ENCODE results near the gene FHIT.
"Not testable (repeated sequence)": the region's sequence is repeated elsewhere in the genome, so short reads cannot be mapped to it uniquely, and the experiment has no call there.

FHIT gene

DNA sequence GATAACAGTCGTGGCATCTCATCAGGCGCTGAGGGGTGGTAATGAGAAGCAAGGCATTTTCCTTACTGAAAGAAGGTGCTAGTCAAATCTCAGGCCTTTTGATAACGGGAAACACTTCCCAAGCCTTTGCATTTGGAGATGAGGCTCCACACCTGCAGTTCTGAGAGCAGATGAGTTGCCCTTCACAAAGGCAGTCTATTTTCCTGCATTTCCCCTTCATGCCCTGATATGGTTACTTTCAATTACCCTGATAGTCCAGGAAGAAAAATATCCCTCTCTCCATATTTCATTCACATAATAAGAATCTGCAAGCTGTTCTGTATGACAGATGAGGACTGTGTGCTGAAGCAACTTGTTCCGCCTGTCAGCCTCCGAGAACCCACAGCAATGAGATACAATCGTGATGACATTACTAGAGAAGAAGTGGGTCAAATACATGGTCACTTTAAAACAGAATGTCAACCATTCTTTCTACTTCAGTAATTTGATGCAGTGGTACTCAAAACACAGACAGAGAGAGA lies 25.0 kb downstream of the FHIT start:
- no peak for DNase-seq (ENCODE audit: low spot score)

DNA sequence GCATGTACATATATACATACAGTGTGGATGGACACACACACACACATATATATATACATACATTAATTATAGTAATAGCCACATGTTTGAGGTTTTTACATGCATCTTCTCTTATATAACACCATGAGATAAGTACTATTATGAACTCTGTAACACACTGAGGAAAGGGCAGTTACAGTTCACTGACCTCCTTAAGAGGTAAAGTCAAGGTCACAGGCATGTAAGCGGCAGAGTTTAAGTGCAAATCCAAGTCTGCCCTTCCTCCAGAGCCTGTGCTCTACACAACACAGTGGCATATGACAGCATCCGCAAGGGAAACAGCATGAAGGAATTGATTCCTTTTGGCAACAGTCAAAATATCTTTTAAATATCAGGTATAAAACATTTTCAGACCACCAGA lies 26.4 kb downstream of the FHIT start:
- no peak for DNase-seq (ENCODE audit: low spot score)

DNA sequence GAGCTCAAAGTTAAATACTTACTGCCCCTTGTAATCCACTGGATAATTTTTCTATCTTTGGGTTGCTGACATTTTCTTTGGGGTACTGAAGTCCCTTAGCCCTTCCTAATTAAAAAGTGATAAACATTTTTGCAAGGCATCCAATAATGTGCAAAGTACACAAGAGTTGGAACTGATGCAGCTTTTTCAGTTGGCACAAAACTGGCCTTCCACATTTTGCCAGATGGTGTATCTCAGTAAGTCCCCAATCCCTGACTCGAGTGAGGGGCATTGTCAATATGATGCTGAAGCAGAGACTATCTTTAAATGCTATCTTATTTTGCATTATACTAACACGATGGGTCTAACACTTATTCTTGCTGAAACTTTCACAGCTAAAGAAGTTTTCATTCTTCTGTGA lies 27.8 kb downstream of the FHIT start:
- no peak for DNase-seq (ENCODE audit: low spot score)

DNA sequence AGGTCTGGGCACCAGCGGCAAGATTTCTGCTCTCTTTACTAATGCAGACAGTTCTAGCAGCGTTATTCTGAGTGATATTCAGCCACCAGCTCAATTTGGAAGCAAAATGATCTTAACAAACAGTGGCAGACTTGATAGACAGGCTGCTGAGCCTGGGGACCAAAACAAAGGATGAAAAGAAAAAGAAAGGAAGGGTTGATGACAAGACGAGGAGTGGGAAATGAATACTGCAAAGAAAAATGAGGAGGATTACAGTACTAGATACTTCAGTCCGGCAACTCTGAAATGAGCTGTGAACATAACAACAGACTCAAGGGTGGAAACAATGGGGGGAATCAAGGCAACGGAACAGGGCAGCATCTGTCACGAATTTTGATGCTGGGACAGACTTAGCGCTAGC lies 28.8 kb downstream of the FHIT start:
- no peak for DNase-seq (ENCODE audit: low spot score)

DNA sequence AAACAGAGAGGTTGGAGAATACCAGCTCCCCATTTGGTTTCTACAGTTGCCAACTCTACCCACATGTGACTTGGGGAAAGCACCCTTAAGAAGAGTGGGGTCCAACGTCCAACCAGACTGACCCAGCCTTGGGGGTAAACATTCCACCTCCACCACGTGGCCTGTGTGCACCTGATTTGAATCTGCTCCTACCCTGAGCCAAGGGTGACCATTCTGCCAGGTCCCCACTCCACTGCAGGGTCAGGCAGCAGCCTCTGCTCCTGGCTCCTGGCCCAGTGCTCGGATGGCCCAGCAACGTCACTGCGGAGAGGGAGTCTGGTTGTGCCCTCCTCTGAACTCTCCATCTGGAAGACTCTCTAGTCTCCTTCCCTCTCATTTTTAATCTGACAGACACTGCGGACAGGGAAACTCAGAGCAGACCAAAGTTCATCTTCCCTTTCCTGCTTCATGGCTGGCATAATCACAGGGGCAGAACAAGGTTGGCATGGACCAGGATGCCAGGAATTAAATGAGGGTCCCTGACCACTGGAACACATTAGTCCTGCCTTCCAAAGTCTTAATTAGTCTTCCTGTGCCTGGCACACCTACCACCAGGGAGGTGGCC lies 29.4 kb downstream of the FHIT start:
- no peak for DNase-seq (ENCODE audit: low spot score)

DNA sequence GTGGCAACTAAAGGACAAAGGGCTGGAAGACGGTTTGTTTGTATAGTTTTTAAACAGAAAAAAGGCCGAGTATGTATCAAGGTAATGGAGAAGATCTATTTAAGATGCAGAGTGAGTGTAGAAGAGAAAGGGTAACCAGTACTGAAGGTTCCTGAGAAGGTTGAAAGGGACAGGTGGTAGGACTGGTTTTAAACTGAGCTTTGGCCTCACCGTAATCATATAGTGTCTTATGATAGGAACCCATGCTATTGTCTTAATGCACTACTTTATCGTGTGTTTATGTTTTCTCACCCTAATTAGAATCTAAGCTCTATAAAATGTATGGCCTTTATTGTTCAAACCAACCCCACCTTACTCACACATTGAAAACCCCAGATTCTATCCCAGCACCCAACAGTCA lies 32.7 kb downstream of the FHIT start:
- no peak for DNase-seq (ENCODE audit: low spot score)

DNA sequence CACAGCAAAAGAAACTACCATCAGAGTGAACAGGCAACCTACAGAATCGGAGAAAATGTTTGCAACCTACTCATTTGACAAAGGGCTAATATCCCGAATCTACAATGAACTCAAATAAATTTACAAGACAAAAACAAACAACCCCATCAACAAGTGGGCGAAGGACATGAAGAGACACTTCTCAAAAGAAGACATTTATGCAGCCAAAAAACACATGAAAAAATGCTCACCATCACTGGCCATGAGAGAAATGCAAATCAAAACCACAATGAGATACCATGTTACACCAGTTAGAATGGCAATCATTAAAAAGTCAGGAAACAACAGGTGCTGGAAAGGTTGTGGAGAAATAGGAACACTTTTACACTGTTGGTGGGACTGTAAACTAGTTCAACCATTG lies 35.1 kb downstream of the FHIT start:
- not testable (repeated sequence) for DNase-seq (ENCODE audit: low spot score)

DNA sequence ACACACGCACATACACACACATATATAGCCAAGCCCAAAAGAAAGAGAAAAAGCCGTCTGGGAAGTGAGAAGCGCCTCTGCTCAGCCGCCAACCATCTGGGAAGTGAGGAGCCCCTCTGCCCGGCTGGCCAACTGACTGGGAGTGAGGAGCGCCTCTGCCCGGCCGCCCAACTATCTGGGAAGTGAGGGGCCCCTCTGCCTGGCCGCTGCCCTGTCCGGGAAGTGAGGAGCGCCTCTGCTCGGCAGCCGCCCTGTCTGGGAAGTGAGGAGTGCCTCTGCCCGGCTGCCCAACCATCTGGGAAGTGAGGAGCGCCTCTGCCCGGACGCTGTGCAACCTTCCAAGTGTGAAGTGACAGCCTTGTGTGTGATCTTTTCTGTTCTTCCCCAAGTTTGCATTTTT lies 49.2 kb downstream of the FHIT start:
- no peak for DNase-seq (ENCODE audit: low spot score)

DNA sequence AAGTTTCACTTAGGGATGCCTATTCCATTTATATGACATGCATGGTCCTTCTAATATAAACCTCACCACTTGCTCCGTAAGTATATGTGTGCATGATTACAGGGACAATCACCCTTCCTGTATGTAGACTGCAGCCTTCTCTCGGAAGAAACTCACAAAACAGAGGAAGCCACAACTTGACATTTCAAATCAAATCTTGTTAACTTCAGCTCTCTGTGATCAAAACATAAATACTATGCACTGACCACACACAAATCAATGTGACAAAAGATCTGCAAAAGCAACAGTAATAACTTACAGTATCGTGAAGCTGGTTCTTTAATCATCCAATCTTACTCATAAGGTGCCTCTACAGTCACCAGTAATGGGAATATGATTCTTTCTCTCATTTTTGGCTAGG lies 50.2 kb downstream of the FHIT start:
- DNase-seq (ENCODE audit: low spot score): no peak

DNA sequence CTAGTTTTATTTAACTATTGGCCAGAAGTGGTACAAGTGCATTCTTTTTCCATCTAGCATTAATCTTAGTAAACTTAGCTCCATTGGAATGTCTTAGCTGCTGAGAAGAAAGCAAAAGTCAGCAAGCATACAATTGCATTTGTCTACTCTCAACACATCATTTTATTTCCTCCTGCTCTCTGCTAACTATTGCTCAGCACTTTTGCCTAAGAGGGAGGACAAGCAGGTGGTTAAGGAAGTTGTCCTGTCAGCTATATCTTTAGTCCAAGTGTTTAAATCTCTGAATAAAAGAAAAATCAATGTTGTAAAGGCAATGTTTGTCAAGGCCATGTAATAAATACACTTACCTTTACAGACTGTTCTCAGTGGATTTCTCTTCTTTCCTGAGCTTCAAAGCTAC lies 51.0 kb downstream of the FHIT start:
- peak; percentile 17 for DNase-seq (ENCODE audit: low spot score)

DNA sequence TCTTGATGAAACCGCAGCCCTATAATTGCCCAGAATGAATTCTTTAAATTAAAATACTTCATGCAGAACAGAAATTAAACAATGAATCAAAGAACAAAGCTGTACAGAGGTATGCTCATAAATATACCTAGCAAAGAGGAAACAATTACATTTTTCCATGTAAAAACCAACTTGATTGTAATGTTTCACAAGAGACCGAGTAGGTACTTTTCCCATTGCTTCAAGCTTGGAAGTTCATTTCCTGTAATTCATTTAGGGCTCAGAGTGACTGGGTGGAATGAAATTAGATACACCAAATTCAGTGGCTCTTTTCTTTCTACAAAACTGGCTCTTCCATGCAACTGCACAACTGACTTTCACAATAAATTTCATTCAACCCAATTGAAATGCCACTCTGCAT lies 51.4 kb downstream of the FHIT start:
- DNase-seq (ENCODE audit: low spot score): no peak

DNA sequence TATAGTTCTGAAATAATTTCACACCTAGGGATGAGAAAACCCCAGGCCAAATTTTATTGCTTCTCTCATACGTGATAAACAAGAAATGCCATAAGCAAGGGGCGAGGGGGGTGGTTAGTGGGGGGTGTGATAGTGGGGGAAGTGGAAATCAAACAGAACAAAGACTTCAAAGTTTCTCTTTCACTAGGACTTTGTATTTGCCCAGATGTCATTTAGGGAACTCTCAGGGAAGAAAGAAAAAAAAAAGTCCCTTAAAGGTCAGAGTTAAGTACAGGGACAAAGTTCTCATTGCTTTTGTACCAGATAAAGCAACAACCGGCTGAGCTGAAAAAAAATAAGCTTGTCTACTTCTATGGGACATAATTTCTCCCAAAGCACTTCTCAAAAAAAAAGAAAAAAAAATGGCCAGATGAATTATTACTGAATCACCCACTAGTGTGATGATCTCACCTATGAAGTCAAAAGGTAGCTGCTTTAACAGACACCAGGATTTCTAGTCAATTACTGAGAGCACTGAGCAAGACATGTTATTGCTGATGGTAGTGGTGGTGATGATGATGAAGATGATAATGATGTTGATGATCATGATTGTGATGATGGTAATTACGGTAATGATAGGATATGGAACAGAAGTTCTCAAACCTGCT lies 56.2 kb downstream of the FHIT start:
- DNase-seq (ENCODE audit: low spot score): peak; percentile 54

DNA sequence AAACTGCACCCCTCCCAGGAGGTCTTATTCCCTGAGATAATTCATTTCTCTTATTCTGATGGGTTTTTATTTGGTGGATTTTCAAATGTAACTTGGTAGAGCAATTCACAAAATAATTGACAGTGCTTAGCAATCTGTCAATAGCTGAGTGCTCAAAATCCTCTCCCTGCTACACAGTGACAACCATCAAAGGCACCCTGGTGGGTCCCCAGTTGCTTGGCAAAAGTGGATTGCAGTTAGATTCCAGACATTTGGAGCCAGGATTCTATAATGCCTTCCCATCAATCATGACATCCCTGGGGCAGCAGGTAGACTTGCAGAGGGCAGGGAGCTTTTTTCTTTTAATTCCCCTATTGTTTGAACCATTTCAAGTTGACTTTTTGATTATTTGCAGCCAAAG lies 59.0 kb downstream of the FHIT start:
- no peak for DNase-seq (ENCODE audit: low spot score)

DNA sequence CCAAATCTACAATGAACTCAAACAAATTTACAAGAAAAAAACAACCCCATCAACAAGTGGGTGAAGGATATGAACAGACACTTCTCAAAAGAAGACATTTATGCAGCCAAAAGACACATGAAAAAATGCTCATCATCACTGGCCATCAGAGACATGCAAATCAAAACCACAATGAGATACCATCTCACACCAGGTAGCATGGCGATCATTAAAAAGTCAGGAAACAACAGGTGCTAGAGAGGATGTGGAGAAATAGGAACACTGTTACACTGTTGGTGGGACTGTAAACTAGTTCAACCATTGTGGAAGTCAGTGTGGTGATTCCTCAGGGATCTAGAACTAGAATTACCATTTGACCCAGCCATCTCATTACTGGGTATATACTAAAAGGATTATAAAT lies 61.0 kb downstream of the FHIT start:
- not testable (repeated sequence) for DNase-seq (ENCODE audit: low spot score)

DNA sequence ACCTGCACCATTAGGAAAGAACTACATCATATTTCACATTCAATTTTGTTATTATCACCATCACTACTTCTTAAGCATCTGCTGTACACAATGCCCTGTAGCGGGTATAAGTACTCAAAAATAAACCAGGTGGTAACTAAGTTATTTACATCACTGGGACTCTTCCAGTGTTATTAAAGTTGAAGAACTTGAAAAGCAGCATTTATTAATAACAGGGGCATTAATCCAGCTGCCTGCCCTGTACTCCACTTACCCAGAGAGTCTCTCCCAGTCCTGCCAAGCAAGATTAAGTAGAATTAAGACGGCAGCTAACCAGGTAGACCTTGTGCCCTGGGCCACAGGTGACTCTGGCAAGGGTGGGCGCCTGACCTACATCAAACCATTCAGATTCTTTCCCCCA lies 65.2 kb downstream of the FHIT start:
- no peak for DNase-seq (ENCODE audit: low spot score)

DNA sequence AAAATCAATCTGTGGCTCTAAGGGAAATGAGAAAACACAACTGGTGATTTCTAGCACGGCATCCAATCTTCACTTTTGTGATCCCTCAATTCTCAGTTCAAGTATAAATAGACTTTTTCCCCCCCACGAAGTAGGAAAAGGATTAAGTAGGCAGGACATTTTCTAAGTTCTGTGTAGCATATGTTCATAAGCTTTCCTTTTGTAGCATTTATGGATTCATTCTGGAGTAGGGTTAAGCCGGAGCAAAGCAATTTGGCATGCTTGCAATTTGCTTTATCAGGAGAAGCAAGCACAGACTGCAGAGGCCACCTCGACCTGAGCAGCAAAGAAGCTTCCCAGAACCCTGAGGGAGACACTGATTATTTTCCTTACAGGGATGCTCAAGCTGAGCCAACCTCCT lies 66.3 kb downstream of the FHIT start:
- no peak for DNase-seq (ENCODE audit: low spot score)

DNA sequence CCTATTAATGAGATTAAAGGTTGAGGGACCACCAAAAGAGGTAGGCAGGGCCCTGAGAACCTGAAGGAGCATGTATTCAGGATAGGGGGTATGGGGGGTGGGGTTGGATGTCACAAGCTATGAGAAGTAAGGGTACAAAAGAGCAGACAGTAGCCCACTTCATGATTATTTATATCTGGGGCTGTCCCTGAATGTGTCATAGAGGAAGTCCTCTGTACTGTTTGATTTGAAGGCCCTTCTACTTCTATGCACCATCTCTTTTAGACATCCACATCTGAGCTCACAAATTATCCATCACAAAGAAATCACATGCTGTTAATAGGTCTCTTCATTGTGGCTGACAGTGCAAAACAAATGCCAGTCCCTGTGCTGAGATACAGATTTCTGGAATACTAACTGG lies 68.6 kb downstream of the FHIT start:
- peak; percentile 44 for DNase-seq (ENCODE audit: low spot score)

DNA sequence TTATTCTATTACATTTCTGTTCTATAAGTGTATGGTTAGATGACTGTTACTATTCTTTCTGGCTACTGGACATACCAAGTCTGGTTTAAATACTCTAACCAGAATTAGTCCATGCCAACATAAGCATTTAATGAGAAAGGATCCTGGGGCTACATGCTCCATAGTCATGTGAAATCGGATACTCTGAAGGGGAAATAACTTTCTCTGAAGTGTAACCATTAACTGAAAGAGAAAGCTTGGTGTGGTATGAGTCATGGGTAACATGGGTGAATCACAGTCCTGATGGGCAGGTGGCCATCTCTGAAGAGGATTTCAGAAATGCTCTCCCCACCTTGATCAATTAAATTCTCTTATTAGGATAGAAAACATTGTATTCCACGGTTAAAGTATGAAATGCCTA lies 69.4 kb downstream of the FHIT start:
- DNase-seq (ENCODE audit: low spot score): peak; percentile 91

DNA sequence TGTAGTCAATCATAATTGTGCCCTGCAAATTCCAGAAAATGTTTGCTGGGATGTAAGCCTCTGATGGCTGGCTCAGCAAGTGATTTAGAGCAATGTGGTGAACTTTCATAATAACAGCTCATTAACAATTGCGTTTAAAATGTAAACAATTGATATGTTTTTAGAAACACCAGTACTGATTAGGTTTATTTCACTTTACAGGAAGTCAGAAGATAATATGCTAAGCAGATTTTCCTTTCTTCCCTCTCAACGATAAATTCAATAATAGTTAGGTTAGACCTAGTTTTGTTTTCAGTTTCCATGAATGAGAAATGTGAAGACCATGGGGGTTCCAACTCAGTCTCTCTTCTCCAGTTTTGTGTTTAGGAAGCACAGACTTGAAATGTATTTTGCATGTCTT lies 71.0 kb downstream of the FHIT start:
- DNase-seq (ENCODE audit: low spot score): no peak

DNA sequence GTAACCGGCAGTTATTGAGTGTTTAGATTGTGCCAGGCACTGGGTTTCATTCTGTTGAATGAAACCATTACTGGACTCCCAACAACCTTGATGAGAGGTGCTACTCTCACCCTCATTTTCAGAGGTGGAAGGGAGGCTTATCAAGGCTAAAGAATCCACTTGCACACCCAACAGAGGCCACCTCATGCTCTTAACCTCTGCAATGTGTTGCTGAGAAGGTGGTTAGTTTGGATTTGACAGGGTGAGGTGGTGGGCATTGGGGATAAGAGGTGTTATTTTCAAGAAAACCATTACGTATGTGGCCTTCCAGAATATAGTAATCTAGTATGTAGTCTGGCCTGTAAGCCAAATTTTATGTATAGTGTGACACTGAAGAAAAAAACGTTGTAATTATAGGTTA lies 73.1 kb downstream of the FHIT start:
- DNase-seq (ENCODE audit: low spot score): no peak

DNA sequence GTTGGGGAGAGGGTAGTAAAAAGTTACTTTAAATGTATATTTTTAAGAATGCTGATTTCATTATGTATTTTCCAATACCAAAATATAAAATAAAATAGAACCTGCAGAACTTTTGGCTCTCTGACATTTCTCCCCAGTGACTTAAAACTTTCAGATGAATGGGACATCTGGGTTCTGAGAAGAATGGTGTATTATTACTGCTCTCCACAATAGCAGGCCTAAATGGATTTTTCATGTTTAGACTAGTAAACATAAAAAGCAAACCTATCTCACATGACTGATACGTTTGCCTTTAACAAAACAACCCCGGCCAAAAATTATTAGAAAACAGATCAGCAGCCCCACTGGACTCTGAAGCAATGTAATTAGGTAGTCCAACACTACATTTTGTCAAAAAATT lies 73.8 kb downstream of the FHIT start:
- DNase-seq (ENCODE audit: low spot score): no peak

DNA sequence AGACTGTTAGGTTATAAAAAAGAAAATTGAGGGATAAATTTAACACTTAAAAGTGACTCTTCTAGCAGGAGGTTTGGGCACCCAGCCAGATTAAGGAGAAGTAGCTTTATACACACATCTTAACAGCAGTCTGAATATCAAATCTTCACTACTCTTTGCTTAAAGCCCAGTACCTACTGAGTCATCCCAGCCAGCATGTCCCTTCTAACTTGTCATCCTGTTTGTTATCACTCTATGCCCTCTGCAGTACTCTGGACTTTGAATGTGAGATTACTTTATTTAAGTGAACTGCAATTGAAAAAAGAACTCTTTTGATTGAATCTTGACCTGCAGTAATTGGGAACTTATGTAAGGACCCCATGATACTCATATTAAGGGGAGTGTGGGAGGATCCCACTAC lies 77.6 kb downstream of the FHIT start:
- DNase-seq (ENCODE audit: low spot score): peak; percentile 41

DNA sequence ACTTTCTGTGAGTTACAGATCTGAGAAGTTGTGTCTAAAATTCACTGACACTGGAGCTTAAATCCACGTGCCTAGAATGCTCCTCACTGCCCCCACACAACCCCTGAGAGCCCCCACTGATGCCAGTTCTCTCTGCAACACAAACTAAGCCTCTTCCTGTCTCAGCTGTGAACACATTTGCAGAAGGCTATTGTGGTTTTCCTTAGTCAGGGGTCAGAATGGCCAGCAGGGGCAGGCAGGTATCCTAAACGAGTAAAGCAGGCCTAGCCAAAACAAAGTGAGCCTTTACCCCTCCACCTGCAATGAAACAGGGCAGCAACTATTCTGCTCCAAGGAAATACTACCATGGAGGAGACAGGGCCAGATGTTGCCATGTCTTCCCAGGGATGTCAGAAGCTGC lies 78.6 kb downstream of the FHIT start:
- peak; percentile 25 for DNase-seq (ENCODE audit: low spot score)

DNA sequence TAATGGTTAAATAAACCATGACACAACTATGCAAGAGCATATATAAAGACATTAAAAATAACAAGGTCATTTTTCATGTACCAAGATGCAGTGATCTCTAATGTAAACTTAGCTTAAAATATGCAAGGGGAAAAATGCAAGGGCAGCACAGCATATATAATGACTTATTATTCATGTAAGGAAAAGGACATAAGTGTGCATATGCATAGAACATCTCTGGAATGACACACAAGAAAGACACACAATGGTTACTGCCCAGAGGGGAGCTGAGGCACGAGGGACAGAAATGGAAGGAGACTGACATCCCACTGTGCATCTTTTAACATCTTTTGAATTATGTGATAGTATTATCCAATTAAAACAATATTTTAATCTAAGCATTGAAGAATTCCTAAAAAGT lies 79.0 kb downstream of the FHIT start:
- DNase-seq (ENCODE audit: low spot score): no peak
